Measurements from ENCODE around the gene PTPN11.

Gene PTPN11

DNA sequence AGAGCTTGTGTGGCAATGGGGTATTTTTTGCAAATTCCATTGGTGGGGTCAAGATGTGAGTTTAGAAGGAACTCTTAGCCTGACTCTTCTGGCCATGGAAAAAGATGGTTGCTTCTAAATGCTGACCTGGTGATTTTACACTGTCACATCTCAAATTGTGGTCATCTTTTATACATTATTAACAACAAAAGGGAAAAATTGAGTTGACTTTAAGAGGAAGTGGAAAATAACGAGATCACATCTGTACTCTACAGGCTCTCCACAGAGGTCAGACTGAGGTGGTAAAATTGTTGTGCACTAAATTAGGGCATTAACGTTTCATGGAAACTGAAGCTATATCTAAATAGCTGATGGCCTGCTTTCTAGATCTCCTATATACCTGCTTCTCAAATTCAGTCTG lies 44.7 kb downstream of the PTPN11 start:
- no peaks in the 10 kb centered on the region for H3K4me1 ChIP-seq (ENCODE audit: insufficient read depth, poor library complexity, severe bottlenecking)
- TF ChIP-seq, protein P1, sequence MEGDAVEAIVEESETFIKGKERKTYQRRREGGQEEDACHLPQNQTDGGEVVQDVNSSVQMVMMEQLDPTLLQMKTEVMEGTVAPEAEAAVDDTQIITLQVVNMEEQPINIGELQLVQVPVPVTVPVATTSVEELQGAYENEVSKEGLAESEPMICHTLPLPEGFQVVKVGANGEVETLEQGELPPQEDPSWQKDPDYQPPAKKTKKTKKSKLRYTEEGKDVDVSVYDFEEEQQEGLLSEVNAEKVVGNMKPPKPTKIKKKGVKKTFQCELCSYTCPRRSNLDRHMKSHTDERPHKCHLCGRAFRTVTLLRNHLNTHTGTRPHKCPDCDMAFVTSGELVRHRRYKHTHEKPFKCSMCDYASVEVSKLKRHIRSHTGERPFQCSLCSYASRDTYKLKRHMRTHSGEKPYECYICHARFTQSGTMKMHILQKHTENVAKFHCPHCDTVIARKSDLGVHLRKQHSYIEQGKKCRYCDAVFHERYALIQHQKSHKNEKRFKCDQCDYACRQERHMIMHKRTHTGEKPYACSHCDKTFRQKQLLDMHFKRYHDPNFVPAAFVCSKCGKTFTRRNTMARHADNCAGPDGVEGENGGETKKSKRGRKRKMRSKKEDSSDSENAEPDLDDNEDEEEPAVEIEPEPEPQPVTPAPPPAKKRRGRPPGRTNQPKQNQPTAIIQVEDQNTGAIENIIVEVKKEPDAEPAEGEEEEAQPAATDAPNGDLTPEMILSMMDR (IDR thresholded peaks at IDR 0.05; ENCODE audit: poor library complexity, severe bottlenecking): no peak
- no peak overlapping the region for H3K27ac ChIP-seq (ENCODE audit: poor library complexity, severe bottlenecking)
- no peaks in the 10 kb centered on the region for H3K9me3 ChIP-seq (ENCODE audit: severe bottlenecking)
- no peak for ATAC-seq (ENCODE audit: low read depth)
- peaks cover 48% of the 10 kb centered on the region for H3K36me3 ChIP-seq (ENCODE audit: low read depth)
- DNase-seq (ENCODE audit: low spot score): no peak
- H3K4me3 ChIP-seq (ENCODE audit: severe bottlenecking): no peak overlapping the region
- no peaks in the 10 kb centered on the region for H3K27me3 ChIP-seq (ENCODE audit: insufficient read depth, poor library complexity, severe bottlenecking)

- Histone ChIP-seq H3K4me1 (ENCODE audit: insufficient read depth, poor library complexity, severe bottlenecking) (no peaks in the 10 kb centered on the region), H3K4me3 (ENCODE audit: severe bottlenecking) (no peak overlapping the region), H3K27me3 (ENCODE audit: insufficient read depth, poor library complexity, severe bottlenecking) (no peaks in the 10 kb centered on the region), H3K36me3 (ENCODE audit: low read depth) (peaks cover 43% of the 10 kb centered on the region), H3K9me3 (ENCODE audit: severe bottlenecking) (no peaks in the 10 kb centered on the region), H3K27ac (ENCODE audit: poor library complexity, severe bottlenecking) (no peak overlapping the region)
- no peak for ATAC-seq (ENCODE audit: low read depth)
- no peak for DNase-seq (ENCODE audit: low spot score)
- TF ChIP-seq, protein P1 (IDR thresholded peaks at IDR 0.05; ENCODE audit: poor library complexity, severe bottlenecking): no peak
Measured at GRCh38 chr12:112464605-112465004, 45.9 kb downstream of the PTPN11 start.

GRCh38 chr12:112466011-112466422 lies 47.3 kb downstream of the PTPN11 start:
- TF ChIP-seq, protein P1 (IDR thresholded peaks at IDR 0.05; ENCODE audit: poor library complexity, severe bottlenecking): no peak
- Histone ChIP-seq H3K27ac (ENCODE audit: poor library complexity, severe bottlenecking) (no peak overlapping the region), H3K36me3 (ENCODE audit: low read depth) (peaks cover 40% of the 10 kb centered on the region), H3K4me3 (ENCODE audit: severe bottlenecking) (no peak overlapping the region), H3K4me1 (ENCODE audit: insufficient read depth, poor library complexity, severe bottlenecking) (no peaks in the 10 kb centered on the region), H3K9me3 (ENCODE audit: severe bottlenecking) (no peaks in the 10 kb centered on the region), H3K27me3 (ENCODE audit: insufficient read depth, poor library complexity, severe bottlenecking) (no peaks in the 10 kb centered on the region)
- DNase-seq (ENCODE audit: low spot score) (no peak), ATAC-seq (ENCODE audit: low read depth) (no peak)

DNA sequence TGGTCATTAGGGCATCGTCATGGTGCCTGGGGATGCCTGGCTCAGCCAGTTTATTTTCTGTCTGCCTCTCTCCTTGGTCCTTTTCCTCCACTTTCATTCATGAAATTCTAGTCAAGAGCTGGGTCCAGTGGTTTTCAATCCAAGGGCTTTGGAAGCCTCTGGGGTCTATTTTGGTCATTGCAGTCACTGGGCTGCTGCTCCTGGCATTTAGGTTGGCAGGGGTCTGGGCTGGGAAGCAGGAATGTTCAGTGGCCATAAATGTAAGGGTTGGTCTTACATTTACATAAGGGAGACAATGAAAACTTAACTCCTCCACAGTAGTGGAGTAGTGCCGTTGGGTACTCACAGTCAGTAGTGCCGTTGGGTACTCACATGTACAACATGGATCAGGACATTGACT lies 48.1 kb downstream of the PTPN11 start:
- no peaks in the 10 kb centered on the region for H3K4me1 ChIP-seq (ENCODE audit: insufficient read depth, poor library complexity, severe bottlenecking)
- no peak overlapping the region for H3K27ac ChIP-seq (ENCODE audit: poor library complexity, severe bottlenecking)
- DNase-seq (ENCODE audit: low spot score) (no peak), ATAC-seq (ENCODE audit: low read depth) (no peak)
- no peaks in the 10 kb centered on the region for H3K27me3 ChIP-seq (ENCODE audit: insufficient read depth, poor library complexity, severe bottlenecking)
- H3K4me3 ChIP-seq (ENCODE audit: severe bottlenecking): no peak overlapping the region
- TF ChIP-seq, protein P1 (IDR thresholded peaks at IDR 0.05; ENCODE audit: poor library complexity, severe bottlenecking): no peak
- H3K36me3 ChIP-seq (ENCODE audit: low read depth): peaks cover 36% of the 10 kb centered on the region
- no peaks in the 10 kb centered on the region for H3K9me3 ChIP-seq (ENCODE audit: severe bottlenecking)

- Histone ChIP-seq H3K4me3 (ENCODE audit: severe bottlenecking) (no peak overlapping the region), H3K27ac (ENCODE audit: poor library complexity, severe bottlenecking) (no peak overlapping the region), H3K27me3 (ENCODE audit: insufficient read depth, poor library complexity, severe bottlenecking) (no peaks in the 10 kb centered on the region), H3K4me1 (ENCODE audit: insufficient read depth, poor library complexity, severe bottlenecking) (no peaks in the 10 kb centered on the region), H3K9me3 (ENCODE audit: severe bottlenecking) (no peaks in the 10 kb centered on the region), H3K36me3 (ENCODE audit: low read depth) (peaks cover 41% of the 10 kb centered on the region)
- DNase-seq (ENCODE audit: low spot score) (no peak), ATAC-seq (ENCODE audit: low read depth) (no peak)
- TF ChIP-seq, protein P1 (IDR thresholded peaks at IDR 0.05; ENCODE audit: poor library complexity, severe bottlenecking): no peak
Measured at GRCh38 chr12:112468046-112468445, 49.3 kb downstream of the PTPN11 start.

Measured in RWPE2 (cell line).